ENCODE results near the gene CDKN1B.

GRCh38 chr12:12686925-12687324, 30.2 kb upstream of the CDKN1B start:
- no peak for TF ChIP-seq GATA2 (IDR thresholded peaks at IDR 0.05; ENCODE audit: low read depth, low read length)
- TF ChIP-seq GATA3 (IDR thresholded peaks at IDR 0.05; ENCODE audit: low read depth, low read length) = no peak
